Liver (tissue), 9 donors: Measurements from ENCODE around the gene ZNF276. TPM values are rescaled to one million over a fixed set of nuclear protein-coding genes. Genes with fewer than 3 reads are reported as not detected.

Experiments used
- DNase-seq: peaks from one replicate; pipeline ENCODE4 v3.0.0-alpha.2; 2017; ENCODE audit warnings: low spot score
- H3K27ac ChIP-seq, 2 donors: one replicate each; pipeline ENCODE4 v1.7.0; 2013; ENCODE audit warnings: inconsistent platforms in 2 of 2, low read length in 2 of 2, control low read depth in 1 of 2, low read depth in 1 of 2, mild to moderate bottlenecking in 1 of 2
- H3K27me3 ChIP-seq, 4 donors: one replicate each; pipeline versions ENCODE4 v1.6.1 to v1.7.0; 2013; ENCODE audit warnings: low read length in 3 of 4, inconsistent platforms in 1 of 4, mild to moderate bottlenecking in 1 of 4, moderate library complexity in 1 of 4; ENCODE audit not compliant: control insufficient read depth in 4 of 4, insufficient read depth in 4 of 4
- H3K36me3 ChIP-seq, 4 donors: one replicate each; pipeline versions ENCODE4 v1.6.1 to v1.7.0; 2013; ENCODE audit warnings: low read length in 3 of 4, mild to moderate bottlenecking in 3 of 4, low read depth in 1 of 4, moderate library complexity in 1 of 4; ENCODE audit not compliant: control insufficient read depth in 4 of 4, insufficient read depth in 3 of 4
- H3K4me1 ChIP-seq, 4 donors: one replicate each; pipeline versions ENCODE4 v1.6.1 to v1.7.0; 2013; ENCODE audit warnings: low read length in 3 of 4, mild to moderate bottlenecking in 3 of 4, moderate library complexity in 1 of 4; ENCODE audit not compliant: control insufficient read depth in 4 of 4, insufficient read depth in 4 of 4
- H3K4me3 ChIP-seq, 3 donors: one replicate each; pipeline versions ENCODE4 v1.6.1 to v1.7.0; 2013; ENCODE audit warnings: low read length in 3 of 3, control low read depth in 1 of 3, low read depth in 1 of 3, mild to moderate bottlenecking in 1 of 3
- H3K9ac ChIP-seq, 2 donors: one replicate each; pipeline ENCODE4 v1.7.0; 2013; ENCODE audit warnings: low read length in 2 of 2, mild to moderate bottlenecking in 2 of 2, moderate library complexity in 2 of 2, control low read depth in 1 of 2, low read depth in 1 of 2
- H3K9me3 ChIP-seq, 4 donors: one replicate each; pipeline versions ENCODE4 v1.6.1 to v1.7.0; 2013; ENCODE audit warnings: low read length in 3 of 4; ENCODE audit not compliant: control insufficient read depth in 4 of 4
- EGR1 ChIP-seq, 2 donors: IDR thresholded peaks; 2 replicates each; pipeline ENCODE4 v1.6.1; 2016 to 2018; ENCODE audit warnings: antibody characterized with exemption in 2 of 2, low read depth in 2 of 2
- FOXA1 ChIP-seq: IDR thresholded peaks from 2 replicates; pipeline ENCODE4 v1.6.1; 2016; ENCODE audit warnings: antibody characterized with exemption
- FOXA2 ChIP-seq: IDR thresholded peaks from 2 replicates; pipeline ENCODE4 v1.6.1; 2016; ENCODE audit warnings: antibody characterized with exemption
- GABPA ChIP-seq, 2 donors: IDR thresholded peaks in 1 of 2; conservative IDR thresholded peaks in 1 of 2; 2 replicates each; pipeline ENCODE4 v1.6.1; 2016; ENCODE audit warnings: antibody characterized with exemption in 2 of 2, mild to moderate bottlenecking in 1 of 2, moderate library complexity in 1 of 2
- HNF4A ChIP-seq, 2 donors: conservative IDR thresholded peaks; 2 replicates each; pipeline ENCODE4 v1.6.1; 2016; ENCODE audit warnings: antibody characterized with exemption in 2 of 2, mild to moderate bottlenecking in 2 of 2
- HNF4G ChIP-seq: IDR thresholded peaks from 2 replicates; pipeline ENCODE4 v1.6.1; 2016; ENCODE audit warnings: antibody characterized with exemption
- JUND ChIP-seq, 2 donors: IDR thresholded peaks; 2 replicates each; pipeline ENCODE4 v1.6.1; 2016; ENCODE audit warnings: antibody characterized with exemption in 2 of 2
- MAX ChIP-seq: IDR thresholded peaks from 2 replicates; pipeline ENCODE4 v1.6.1; 2016; ENCODE audit warnings: antibody characterized with exemption
- RAD21 ChIP-seq, 2 donors: IDR thresholded peaks; 2 replicates each; pipeline ENCODE4 v1.6.1; 2016; ENCODE audit warnings: antibody characterized with exemption in 2 of 2, mild to moderate bottlenecking in 2 of 2
- RXRA ChIP-seq, 2 donors: IDR thresholded peaks; 2 replicates each; pipeline ENCODE4 v1.6.1; 2017 to 2018; ENCODE audit warnings: antibody characterized with exemption in 2 of 2, mild to moderate bottlenecking in 1 of 2
- SP1 ChIP-seq: IDR thresholded peaks from 2 replicates; pipeline ENCODE4 v1.6.1; 2018; ENCODE audit warnings: antibody characterized with exemption, mild to moderate bottlenecking
- TAF1 ChIP-seq: conservative IDR thresholded peaks from 2 replicates; pipeline ENCODE4 v1.6.1; 2016; ENCODE audit warnings: antibody characterized with exemption, mild to moderate bottlenecking
- YY1 ChIP-seq: IDR thresholded peaks from 2 replicates; pipeline ENCODE4 v1.6.1; 2016; ENCODE audit warnings: antibody characterized with exemption, mild to moderate bottlenecking
- WGBS: extraction: QIAGEN DNeasy Blood & Tissue Kit; methylation state at CpG from one replicate; pipeline ENCODE4 v1.1.7; 2013; 5-methylcytosine and 5-hydroxymethylcytosine counted together
- polyA plus RNA-seq, 2 donors: library from polyadenylated mRNA; stranded (reverse) in 1 of 2; unstranded in 1 of 2; fragments of 200-250 nt in 1 of 2; fragments of >200 nt in 1 of 2; fragmentation: Nextera tagmentation in 1 of 2; extraction: Ambion mirVana in 1 of 2; gene quantifications; one replicate each; pipeline versions ENCODE4 v1.2.1 to v1.2.3, GENCODE V29; 2013 to 2015
- total RNA-seq, 2 donors: library from RNA; depleted of rRNA; stranded (reverse); fragments of >200 nt; gene quantifications; one replicate each; pipeline ENCODE4 v1.2.3, GENCODE V29; 2014
- TF ChIP-seq, protein P1 (sequence below): IDR thresholded peaks from 2 replicates; pipeline ENCODE4 v1.6.1; 2016; ENCODE audit warnings: antibody characterized with exemption, mild to moderate bottlenecking
- TF ChIP-seq, protein P2 (sequence below): IDR thresholded peaks from 2 replicates; pipeline ENCODE4 v1.6.1; 2016; ENCODE audit warnings: antibody characterized with exemption
- TF ChIP-seq, protein P3 (sequence below): fragments of 150-350 bp; IDR thresholded peaks from 2 replicates; pipeline ENCODE4 v1.5.1; 2017; ENCODE audit warnings: improper control_type of control experiment, low read depth, low read length; ENCODE audit not compliant: missing input control
- TF ChIP-seq, protein P4 (sequence below): IDR thresholded peaks from 2 replicates; pipeline ENCODE4 v1.6.1; 2016; ENCODE audit warnings: antibody characterized with exemption
- donor health status: healthy.
- donor health status: healthy.
- donor health status: healthy.
- donor health status: healthy.
- donor health status: healthy.

The ZNF276 gene
- total and polyA plus RNA-seq, 4 donors, result 4.9 to 22.8 (median 8.7) TPM

DNA sequence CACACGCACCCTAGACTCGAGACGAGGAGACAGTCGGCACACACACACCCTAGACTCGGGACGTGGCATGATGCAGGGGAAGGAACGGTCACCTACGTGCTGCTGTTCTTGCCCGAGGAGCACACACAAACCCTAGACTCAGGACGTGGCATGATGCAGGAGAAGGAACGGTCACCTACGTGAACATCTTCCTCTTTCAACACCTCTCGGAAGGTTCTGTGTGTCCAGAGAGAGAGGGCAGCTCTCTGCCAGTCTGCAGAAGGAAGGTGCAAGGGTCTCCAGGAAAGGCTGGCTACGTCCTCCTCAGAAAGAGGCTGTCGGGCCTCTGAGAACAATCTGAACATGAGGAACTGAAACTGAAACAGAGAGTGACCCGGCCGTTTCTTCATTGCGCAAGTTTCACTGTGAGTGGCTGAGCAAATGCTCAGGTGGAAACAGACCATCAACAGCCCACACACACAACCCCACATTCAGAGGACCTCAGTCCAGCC is 43.4 kb downstream of the ZNF276 start:
- TF ChIP-seq EGR1 (IDR thresholded peaks at IDR 0.05; ENCODE audit: low read depth in 2 of 2), result no peak
- TF ChIP-seq, protein P1, sequence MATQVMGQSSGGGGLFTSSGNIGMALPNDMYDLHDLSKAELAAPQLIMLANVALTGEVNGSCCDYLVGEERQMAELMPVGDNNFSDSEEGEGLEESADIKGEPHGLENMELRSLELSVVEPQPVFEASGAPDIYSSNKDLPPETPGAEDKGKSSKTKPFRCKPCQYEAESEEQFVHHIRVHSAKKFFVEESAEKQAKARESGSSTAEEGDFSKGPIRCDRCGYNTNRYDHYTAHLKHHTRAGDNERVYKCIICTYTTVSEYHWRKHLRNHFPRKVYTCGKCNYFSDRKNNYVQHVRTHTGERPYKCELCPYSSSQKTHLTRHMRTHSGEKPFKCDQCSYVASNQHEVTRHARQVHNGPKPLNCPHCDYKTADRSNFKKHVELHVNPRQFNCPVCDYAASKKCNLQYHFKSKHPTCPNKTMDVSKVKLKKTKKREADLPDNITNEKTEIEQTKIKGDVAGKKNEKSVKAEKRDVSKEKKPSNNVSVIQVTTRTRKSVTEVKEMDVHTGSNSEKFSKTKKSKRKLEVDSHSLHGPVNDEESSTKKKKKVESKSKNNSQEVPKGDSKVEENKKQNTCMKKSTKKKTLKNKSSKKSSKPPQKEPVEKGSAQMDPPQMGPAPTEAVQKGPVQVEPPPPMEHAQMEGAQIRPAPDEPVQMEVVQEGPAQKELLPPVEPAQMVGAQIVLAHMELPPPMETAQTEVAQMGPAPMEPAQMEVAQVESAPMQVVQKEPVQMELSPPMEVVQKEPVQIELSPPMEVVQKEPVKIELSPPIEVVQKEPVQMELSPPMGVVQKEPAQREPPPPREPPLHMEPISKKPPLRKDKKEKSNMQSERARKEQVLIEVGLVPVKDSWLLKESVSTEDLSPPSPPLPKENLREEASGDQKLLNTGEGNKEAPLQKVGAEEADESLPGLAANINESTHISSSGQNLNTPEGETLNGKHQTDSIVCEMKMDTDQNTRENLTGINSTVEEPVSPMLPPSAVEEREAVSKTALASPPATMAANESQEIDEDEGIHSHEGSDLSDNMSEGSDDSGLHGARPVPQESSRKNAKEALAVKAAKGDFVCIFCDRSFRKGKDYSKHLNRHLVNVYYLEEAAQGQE, result no peak
- no peak for TF ChIP-seq GABPA (IDR thresholded peaks at IDR 0.05 in 1 of 2, conservative IDR thresholded peaks at IDR 0.05 in 1 of 2)
- no peak for TF ChIP-seq HNF4G
- no peak for TF ChIP-seq MAX
- no peak for TF ChIP-seq FOXA2
- peak; percentile 55 for TF ChIP-seq SP1
- no peak for TF ChIP-seq FOXA1
- TF ChIP-seq, protein P2, sequence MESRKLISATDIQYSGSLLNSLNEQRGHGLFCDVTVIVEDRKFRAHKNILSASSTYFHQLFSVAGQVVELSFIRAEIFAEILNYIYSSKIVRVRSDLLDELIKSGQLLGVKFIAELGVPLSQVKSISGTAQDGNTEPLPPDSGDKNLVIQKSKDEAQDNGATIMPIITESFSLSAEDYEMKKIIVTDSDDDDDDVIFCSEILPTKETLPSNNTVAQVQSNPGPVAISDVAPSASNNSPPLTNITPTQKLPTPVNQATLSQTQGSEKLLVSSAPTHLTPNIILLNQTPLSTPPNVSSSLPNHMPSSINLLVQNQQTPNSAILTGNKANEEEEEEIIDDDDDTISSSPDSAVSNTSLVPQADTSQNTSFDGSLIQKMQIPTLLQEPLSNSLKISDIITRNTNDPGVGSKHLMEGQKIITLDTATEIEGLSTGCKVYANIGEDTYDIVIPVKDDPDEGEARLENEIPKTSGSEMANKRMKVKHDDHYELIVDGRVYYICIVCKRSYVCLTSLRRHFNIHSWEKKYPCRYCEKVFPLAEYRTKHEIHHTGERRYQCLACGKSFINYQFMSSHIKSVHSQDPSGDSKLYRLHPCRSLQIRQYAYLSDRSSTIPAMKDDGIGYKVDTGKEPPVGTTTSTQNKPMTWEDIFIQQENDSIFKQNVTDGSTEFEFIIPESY, result no peak
- TF ChIP-seq JUND (IDR thresholded peaks at IDR 0.05), result peak in 1 of 2 donors; percentile 50
- TF ChIP-seq, protein P3, sequence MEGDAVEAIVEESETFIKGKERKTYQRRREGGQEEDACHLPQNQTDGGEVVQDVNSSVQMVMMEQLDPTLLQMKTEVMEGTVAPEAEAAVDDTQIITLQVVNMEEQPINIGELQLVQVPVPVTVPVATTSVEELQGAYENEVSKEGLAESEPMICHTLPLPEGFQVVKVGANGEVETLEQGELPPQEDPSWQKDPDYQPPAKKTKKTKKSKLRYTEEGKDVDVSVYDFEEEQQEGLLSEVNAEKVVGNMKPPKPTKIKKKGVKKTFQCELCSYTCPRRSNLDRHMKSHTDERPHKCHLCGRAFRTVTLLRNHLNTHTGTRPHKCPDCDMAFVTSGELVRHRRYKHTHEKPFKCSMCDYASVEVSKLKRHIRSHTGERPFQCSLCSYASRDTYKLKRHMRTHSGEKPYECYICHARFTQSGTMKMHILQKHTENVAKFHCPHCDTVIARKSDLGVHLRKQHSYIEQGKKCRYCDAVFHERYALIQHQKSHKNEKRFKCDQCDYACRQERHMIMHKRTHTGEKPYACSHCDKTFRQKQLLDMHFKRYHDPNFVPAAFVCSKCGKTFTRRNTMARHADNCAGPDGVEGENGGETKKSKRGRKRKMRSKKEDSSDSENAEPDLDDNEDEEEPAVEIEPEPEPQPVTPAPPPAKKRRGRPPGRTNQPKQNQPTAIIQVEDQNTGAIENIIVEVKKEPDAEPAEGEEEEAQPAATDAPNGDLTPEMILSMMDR, result no peak
- TF ChIP-seq, protein P4, sequence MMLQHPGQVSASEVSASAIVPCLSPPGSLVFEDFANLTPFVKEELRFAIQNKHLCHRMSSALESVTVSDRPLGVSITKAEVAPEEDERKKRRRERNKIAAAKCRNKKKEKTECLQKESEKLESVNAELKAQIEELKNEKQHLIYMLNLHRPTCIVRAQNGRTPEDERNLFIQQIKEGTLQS, result no peak
- TF ChIP-seq YY1, result peak; percentile 26
- TF ChIP-seq HNF4A (conservative IDR thresholded peaks at IDR 0.05), result peak; percentile 43 to 57
- peak; percentile 56 to 58 for TF ChIP-seq RXRA (IDR thresholded peaks at IDR 0.05)
- peak in 1 of 2 donors; percentile 35 for TF ChIP-seq RAD21 (IDR thresholded peaks at IDR 0.05)
- TF ChIP-seq TAF1, result peak; percentile 39
- Histone ChIP-seq H3K4me3 (peak overlapping the region; percentile 33 to 99 (median 89)), H3K4me1 (peaks cover 0 to 32% (median 16%) of the 10 kb centered on the region in 4 donors), H3K27me3 (no peaks in the 10 kb centered on the region), H3K27ac (peak overlapping the region; percentile 93 to 97), H3K36me3 (no peaks in the 10 kb centered on the region), H3K9ac (peak overlapping the region; percentile 91 to 97), H3K9me3 (no peaks in the 10 kb centered on the region)
- 17% methylated on average over 18 of the region's 18 CpGs for WGBS
- DNase-seq, result peak; percentile 62
